Aortic smooth muscle cell (primary cell): Measurements from ENCODE around the gene ZNF512B. TPM values are rescaled to one million over a fixed set of nuclear protein-coding genes. Genes with fewer than 3 reads are reported as not detected.

Source experiments
- total RNA-seq: library from RNA; depleted of rRNA; stranded (reverse); fragments of >200 nt; gene quantifications from 2 replicates; pipeline ENCODE4 v1.2.3, GENCODE V29; 2014

The ZNF512B gene, protein sequence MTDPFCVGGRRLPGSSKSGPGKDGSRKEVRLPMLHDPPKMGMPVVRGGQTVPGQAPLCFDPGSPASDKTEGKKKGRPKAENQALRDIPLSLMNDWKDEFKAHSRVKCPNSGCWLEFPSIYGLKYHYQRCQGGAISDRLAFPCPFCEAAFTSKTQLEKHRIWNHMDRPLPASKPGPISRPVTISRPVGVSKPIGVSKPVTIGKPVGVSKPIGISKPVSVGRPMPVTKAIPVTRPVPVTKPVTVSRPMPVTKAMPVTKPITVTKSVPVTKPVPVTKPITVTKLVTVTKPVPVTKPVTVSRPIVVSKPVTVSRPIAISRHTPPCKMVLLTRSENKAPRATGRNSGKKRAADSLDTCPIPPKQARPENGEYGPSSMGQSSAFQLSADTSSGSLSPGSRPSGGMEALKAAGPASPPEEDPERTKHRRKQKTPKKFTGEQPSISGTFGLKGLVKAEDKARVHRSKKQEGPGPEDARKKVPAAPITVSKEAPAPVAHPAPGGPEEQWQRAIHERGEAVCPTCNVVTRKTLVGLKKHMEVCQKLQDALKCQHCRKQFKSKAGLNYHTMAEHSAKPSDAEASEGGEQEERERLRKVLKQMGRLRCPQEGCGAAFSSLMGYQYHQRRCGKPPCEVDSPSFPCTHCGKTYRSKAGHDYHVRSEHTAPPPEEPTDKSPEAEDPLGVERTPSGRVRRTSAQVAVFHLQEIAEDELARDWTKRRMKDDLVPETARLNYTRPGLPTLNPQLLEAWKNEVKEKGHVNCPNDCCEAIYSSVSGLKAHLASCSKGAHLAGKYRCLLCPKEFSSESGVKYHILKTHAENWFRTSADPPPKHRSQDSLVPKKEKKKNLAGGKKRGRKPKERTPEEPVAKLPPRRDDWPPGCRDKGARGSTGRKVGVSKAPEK
- total RNA-seq: 7.0 and 7.2 TPM in 2 replicates

DNA sequence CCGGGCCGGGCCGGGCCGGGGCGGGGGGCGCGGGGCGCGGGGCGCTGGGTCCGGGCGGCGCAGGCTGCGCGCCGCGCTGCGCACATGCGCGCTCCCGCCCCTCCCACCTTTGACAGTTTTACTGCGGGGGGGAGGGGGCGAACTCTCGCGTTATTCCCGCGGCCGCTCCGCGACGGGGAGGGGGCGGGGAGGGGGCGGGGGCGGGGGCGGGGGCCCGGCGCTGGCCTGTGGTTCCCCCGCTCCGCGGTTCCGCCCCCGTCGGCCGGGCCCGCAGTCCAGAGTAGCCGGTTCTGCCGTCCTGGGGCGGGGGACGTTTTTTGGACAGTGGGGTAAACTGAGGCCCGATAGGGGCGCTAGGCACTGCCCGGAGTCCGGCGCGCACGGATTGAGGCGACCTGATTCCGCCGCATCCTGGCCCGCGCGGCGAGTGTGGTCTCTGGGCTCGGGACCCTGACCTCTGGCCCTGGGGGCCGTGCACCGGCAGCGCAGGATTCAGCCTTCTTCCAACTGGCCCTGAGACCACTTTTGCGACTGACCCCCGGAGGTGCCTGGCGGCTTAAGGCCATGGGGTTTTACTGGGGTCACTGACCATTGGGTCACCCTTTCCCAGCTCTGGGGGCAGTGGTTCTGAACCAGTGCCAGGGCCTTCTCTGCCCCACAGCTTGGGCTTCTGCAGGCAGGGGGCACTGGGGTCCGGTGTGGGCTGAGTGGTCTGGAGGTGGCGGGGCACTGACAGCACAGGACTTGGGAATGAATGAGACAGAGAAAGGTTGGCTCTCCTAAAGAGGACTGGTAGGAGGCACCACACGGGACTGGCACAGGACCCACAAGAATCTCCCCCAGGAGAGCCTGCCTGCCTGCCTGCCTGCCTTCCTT lies at the start of gene ZNF512B:
ZNF512B (minus strand) TSS at position 93 of the 876 bp plus-strand sequence. CDS start 1,980 bp downstream, outside the sequence.

DNA sequence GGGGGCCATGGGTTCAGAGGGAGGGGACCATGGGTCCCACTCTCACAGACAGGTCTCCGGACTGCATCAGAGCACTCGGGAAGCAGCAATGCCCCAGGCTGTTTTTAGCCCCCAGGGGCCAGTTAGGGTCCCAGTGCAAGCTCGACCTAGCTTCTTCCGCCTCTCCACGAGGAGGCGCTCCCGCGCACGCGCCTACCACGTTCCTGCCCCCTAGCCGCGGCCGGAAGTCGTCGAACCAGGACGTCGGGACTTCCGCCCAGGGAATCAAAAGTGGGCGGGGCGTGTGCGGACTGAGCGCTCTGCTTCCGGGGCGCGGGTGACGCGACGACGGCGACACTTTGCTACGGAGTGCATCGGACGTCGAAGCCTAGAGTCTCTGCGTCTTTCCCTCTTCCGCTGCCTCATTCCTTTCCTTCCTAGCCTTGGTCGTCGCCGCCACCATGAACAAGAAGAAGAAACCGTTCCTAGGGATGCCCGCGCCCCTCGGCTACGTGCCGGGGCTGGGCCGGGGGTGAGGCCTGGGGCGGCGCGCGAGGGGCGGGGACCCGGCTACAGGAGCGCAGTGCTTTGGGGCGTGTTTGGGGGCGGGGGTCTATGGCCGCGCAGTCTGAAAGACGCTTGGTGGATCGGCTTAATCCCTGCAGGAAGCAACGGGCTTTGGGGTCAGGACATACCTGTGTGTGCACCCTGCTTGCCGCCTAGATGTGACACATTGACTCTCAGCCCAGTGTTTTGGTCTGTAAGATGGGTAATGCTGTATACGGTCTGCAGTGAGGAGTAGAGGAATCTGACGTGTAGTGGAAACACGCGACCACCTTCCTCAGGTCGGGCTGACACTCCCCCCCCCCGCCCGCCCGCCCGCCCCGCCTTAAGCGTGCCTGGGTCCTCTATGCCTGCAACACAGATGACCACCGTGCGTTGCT lies 11.3 kb upstream of the ZNF512B start, which contains the start of gene PRPF6:
PRPF6 (plus strand) TSS at position 327 of the 923 bp plus-strand sequence; CDS start at position 441, 114 bp downstream.

DNA sequence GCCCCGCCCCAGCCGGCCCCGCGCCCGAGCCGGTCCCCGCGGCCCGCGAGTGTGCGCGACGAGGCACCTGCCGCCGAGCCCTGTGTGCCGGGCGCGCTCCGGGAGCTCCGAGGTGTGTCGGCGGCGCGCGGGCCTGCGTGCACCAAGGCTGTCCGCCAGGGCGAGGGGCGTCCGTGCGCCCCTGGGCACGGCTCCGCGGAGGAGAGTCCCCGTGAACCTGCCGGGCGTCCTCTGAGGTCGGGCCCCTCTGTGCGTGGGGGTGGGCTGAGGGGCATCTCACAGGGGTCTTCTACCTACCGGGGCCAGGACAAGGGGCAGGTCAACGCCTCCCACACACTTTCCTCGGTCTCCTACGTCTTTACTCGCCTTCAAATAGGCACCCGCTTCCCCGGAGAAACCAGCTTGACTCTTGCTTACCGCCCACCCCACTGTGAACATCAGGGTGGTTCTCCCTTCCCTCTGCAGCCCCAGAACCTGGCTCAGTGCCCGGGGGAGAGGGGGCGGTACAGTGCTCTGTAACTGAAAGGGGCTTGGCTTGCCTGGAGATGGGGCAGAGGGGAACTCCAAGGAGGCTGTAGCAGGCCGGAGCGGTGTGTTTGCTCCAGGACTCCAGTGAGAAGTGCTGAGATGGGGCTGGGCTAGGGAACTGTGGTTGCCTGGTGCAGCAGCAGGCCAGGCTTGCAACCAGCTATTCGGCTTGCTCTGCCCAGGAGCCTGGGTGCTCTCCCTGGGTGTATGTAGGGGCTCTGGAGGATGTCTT lies 10.0 kb upstream of the ZNF512B start, which contains the start of gene SAMD10:
SAMD10 (minus strand) TSS at position 86 of the 760 bp plus-strand sequence. CDS start 175 bp downstream, outside the sequence.

DNA sequence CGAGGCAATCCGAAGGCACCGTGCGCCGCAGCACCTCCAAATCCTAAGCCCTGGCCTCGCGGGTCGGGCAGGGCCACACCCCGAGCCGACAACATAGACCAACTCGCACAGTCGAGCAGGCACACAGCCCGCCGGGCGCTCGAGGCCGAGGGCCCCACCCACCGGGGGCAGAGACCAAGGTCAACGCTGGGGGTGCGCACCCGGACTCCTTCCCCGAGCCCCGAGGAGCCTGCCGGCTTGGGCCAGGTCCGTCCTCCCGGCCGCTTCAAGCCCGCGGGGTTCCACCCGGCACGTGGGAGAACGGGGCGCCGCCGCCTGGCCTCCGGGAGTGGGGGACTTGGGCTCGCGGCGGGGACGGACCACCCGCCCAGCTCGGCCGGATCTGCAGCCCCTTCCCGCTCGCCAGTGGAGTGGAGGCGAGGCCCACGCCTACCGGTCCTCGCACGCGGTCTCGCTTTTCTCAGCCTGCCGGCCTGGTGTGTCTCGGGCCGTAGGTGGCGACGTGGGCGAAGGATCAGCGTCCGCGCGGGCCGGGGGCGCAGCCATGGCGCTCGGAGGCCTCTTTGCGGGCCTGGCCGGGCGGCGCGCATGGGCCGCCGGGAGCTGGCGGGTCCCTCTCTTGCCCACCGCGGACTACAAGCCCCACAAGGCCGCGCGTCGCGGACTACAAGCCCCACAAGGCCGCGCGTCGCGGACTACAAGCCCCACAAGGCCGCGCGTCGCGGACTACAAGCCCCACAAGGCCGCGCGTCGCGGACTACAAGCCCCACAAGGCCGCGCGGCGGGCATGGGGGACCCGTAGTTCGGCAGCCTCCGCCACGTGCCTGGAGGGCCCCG lies 13.7 kb downstream of the ZNF512B start, which contains the start of gene UCKL1:
UCKL1 (minus strand) TSS at position 590 of the 837 bp plus-strand sequence; CDS start at position 546, 44 bp downstream.

Other genes with a start within 250 kb of the ZNF512B start
- 2.1 TPM in 2 replicates for gene LIME1, start 233.3 kb downstream of the ZNF512B start, total RNA-seq
- 19.3 and 21.5 TPM in 2 replicates for gene SLC2A4RG, start 230.2 kb downstream of the ZNF512B start, total RNA-seq
- 1.9 and 3.3 TPM in 2 replicates for gene ZBTB46, start 138.7 kb downstream of the ZNF512B start, total RNA-seq
- not detected in 2 replicates for gene ABHD16B, start 108.4 kb downstream of the ZNF512B start, total RNA-seq
- 139 and 147 TPM in 2 replicates for gene TPD52L2, start 104.7 kb downstream of the ZNF512B start, total RNA-seq
- gene DNAJC5, start 74.8 kb downstream of the ZNF512B start, total RNA-seq: 61.3 and 81.0 TPM in 2 replicates
- 15.7 and 19.2 TPM in 2 replicates for gene UCKL1, start 13.5 kb downstream of the ZNF512B start, total RNA-seq
- gene SAMD10, start 9.7 kb upstream of the ZNF512B start, total RNA-seq: 1.2 and 1.4 TPM in 2 replicates
- gene PRPF6, start 11.2 kb upstream of the ZNF512B start, total RNA-seq: 80.3 and 82.0 TPM in 2 replicates
- 0.75 and 1.1 TPM in 2 replicates for gene C20orf204, start 66.3 kb upstream of the ZNF512B start, total RNA-seq
- 0.56 and 0.66 TPM in 2 replicates for gene SOX18, start 79.7 kb upstream of the ZNF512B start, total RNA-seq
- 28.1 and 29.8 TPM in 2 replicates for gene TCEA2, start 93.3 kb upstream of the ZNF512B start, total RNA-seq
- gene RGS19, start 109.6 kb upstream of the ZNF512B start, total RNA-seq: 5.7 and 8.0 TPM in 2 replicates
- gene OPRL1, start 110.2 kb upstream of the ZNF512B start, total RNA-seq: 0.40 and 1.4 TPM in 2 replicates
- gene LKAAEAR1, start 114.5 kb upstream of the ZNF512B start, total RNA-seq: not detected in 2 replicates
- not detected in 2 replicates for gene NPBWR2, start 137.6 kb upstream of the ZNF512B start, total RNA-seq
- gene MYT1, start 194.5 kb upstream of the ZNF512B start, total RNA-seq: not detected in 2 replicates